Left ventricle myocardium inferior (tissue), 1 donor: Measurements from ENCODE around the gene OR52E1. TPM values are rescaled to one million over a fixed set of nuclear protein-coding genes. Genes with fewer than 3 reads are reported as not detected.

ENCODE experiments used
- DNase-seq: peaks from one replicate; pipeline ENCODE4 v3.0.0-alpha.2; 2020
- H3K27ac ChIP-seq: fragments of 200-600 bp; replicated peaks from 2 replicates; pipeline ENCODE4 v1.8.0; 2021
- H3K27me3 ChIP-seq: fragments of 200-600 bp; 2 replicates; pipeline ENCODE4 v1.8.0; 2021; ENCODE audit warnings: low read depth
- H3K36me3 ChIP-seq: fragments of 200-600 bp; 2 replicates; pipeline ENCODE4 v1.8.0; 2021
- H3K4me1 ChIP-seq: fragments of 200-600 bp; 2 replicates; pipeline ENCODE4 v1.8.0; 2021
- H3K4me3 ChIP-seq: fragments of 200-600 bp; 2 replicates; pipeline ENCODE4 v1.8.0; 2021; ENCODE audit warnings: mild to moderate bottlenecking, moderate library complexity
- H3K9me3 ChIP-seq: fragments of 200-600 bp; replicated peaks from 2 replicates; pipeline ENCODE4 v1.8.0; 2021
- intact Hi-C: fragments of 100-400 bp; cut with micrococcal nuclease; formaldehyde crosslinking; loops from one replicate; pipeline ENCODE4 v1.11.0; 2022
- long read RNA-seq: library from polyadenylated mRNA; unstranded; transcript quantifications from one replicate; pipeline ENCODE4 v2.0.0, GENCODE V29; 2021
- total RNA-seq: library from RNA; stranded (reverse); fragmentation: NEBNext Ultra II Directional; extraction: Animal tissue kit (Norgen Biotek cat#: 25700); gene quantifications from one replicate; pipeline ENCODE4 v1.2.1, GENCODE V29; 2021
- TF ChIP-seq, protein P1 (sequence below): fragments of 200-600 bp; IDR thresholded peaks from 2 replicates; pipeline ENCODE4 v1.8.0; 2021; ENCODE audit warnings: antibody characterized with exemption, mild to moderate bottlenecking, borderline replicate concordance
- donor health status: DM: no; HTN: yes; CAD: no; lungs with severe emphysema.

The OR52E1 gene
- total RNA-seq, result not detected
- long read RNA-seq, result 0 reads

DNA sequence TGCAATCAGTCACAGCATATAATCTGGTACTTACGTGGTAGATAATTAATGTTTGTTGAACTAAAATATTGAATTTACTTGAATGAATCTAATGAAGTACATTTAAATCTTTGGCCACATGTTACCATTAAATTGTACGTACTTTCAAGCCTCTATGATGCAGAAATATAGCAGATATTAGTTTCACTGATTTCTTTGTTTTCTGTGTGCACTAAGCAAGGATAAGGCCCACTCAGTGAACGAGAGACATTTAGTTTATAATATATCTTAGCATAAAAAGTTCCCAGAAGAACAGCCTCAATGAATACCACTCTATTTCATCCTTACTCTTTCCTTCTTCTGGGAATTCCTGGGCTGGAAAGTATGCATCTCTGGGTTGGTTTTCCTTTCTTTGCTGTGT, at the start of gene OR52E1:
Gene OR52E1 (plus strand): TSS at position 301 of the 400 bp plus-strand sequence.
- H3K27me3 ChIP-seq, result no peaks in the 10 kb centered on the region
- intact Hi-C loops, result no loop called here
- TF ChIP-seq, protein P1, sequence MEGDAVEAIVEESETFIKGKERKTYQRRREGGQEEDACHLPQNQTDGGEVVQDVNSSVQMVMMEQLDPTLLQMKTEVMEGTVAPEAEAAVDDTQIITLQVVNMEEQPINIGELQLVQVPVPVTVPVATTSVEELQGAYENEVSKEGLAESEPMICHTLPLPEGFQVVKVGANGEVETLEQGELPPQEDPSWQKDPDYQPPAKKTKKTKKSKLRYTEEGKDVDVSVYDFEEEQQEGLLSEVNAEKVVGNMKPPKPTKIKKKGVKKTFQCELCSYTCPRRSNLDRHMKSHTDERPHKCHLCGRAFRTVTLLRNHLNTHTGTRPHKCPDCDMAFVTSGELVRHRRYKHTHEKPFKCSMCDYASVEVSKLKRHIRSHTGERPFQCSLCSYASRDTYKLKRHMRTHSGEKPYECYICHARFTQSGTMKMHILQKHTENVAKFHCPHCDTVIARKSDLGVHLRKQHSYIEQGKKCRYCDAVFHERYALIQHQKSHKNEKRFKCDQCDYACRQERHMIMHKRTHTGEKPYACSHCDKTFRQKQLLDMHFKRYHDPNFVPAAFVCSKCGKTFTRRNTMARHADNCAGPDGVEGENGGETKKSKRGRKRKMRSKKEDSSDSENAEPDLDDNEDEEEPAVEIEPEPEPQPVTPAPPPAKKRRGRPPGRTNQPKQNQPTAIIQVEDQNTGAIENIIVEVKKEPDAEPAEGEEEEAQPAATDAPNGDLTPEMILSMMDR, result no peak

DNA sequence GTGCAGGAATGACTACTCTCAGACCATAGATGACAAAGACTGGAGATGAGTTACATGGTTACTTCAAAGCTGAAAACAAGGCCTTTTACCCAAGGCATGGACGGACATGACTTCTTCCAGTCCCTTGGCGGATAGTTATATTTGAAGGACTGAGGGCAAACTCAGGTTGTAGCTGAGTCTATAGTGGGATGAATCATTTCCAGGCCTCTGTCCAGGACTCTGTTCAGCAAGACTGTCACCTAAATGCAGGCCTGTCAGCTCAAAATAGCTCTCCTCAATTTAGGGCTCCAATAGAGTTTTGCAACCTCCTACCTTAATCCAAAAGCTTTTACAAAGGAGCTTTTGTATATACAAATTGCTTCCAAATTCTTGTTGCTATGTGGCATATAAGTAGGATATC, 47.4 kb upstream of the OR52E1 start:
- Histone ChIP-seq H3K36me3 (no peaks in the 10 kb centered on the region), H3K27me3 (no peaks in the 10 kb centered on the region), H3K4me1 (no peaks in the 10 kb centered on the region), H3K9me3 (peaks cover 18% of the 10 kb centered on the region), H3K27ac (peak overlapping the region; percentile 34), H3K4me3 (no peak overlapping the region)
- DNase-seq, result no peak
- intact Hi-C loops, result no loop called here
- TF ChIP-seq, protein P1, result no peak

More for the DNA sequence above, at the start of gene OR52E1:
- no peak for DNase-seq
- Histone ChIP-seq H3K4me3 (no peak within 1 kb of the TSS), H3K36me3 (no peaks in the 10 kb centered on the region), H3K27ac (no peak within 1 kb of the TSS), H3K4me1 (no peaks in the 10 kb centered on the region), H3K9me3 (no peaks in the 10 kb centered on the region)

DNA sequence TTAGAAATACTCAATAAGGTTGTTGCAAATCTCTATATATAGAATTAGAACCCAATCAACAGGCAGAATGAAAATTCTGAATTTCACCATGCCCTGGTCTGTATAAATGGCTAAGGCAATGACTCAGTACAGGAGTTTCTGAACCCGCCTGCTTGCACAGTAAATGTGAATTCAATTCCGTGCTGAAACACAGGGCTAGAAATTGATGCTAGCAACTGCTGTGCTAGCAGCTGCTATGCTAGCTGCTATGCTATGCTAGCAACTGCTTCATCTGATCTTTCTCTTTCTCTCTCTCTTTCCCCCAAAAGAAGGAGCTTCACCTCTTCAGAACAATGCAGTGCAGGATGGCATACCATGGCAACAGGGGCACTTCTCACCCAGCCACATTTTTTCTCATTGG, 32.7 kb upstream of the OR52E1 start:
- Histone ChIP-seq H3K36me3 (no peaks in the 10 kb centered on the region), H3K27me3 (no peaks in the 10 kb centered on the region), H3K4me1 (no peaks in the 10 kb centered on the region), H3K9me3 (peaks cover 5% of the 10 kb centered on the region), H3K27ac (no peak overlapping the region), H3K4me3 (no peak overlapping the region)
- intact Hi-C loops, result no loop called here
- DNase-seq, result no peak
- TF ChIP-seq, protein P1, result no peak

DNA sequence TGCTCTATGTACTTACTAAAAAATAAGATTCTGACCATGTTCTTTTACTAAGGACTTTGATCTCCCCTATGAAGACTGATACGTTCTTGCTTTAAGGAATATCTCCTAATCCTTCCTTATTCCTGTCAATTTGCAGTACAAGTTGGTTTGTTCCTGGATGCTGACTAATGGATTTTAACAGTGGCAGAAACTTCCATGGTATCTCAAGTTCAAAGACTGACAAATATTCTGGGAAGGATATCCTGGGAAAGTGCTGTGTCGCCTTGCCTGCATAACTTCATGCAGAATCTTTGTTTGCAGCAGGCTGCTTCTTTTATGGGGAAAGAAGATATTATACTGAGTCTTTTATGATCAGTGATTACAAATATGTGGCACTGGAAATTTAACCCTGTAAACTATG, 31.4 kb upstream of the OR52E1 start:
- TF ChIP-seq, protein P1, result no peak
- intact Hi-C loops, result no loop called here
- Histone ChIP-seq H3K27me3 (no peaks in the 10 kb centered on the region), H3K36me3 (no peaks in the 10 kb centered on the region), H3K9me3 (no peaks in the 10 kb centered on the region), H3K4me3 (no peak overlapping the region), H3K4me1 (no peaks in the 10 kb centered on the region), H3K27ac (no peak overlapping the region)
- no peak for DNase-seq

DNA sequence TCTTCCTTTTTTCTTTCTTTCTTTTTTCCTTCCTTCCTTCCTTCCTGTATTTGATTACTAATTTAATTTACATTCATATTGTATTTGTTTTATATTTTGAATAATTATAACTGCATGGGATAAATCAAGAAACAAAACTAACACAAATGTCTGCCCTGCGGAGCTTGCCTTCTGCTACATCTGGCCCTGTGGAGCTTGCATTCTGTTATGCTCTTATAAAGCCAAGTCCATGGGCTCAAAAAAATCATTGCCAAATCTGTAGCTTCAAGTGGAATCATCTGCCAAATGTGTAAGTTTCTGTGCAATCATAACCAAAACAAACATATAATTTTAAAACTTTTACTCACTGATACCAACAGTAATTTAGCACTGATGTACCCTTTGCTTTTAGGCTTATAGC, 31.0 kb upstream of the OR52E1 start:
- Histone ChIP-seq H3K4me1 (no peaks in the 10 kb centered on the region), H3K27me3 (no peaks in the 10 kb centered on the region), H3K4me3 (no peak overlapping the region), H3K9me3 (no peaks in the 10 kb centered on the region), H3K27ac (no peak overlapping the region), H3K36me3 (no peaks in the 10 kb centered on the region)
- intact Hi-C loops, result no loop called here
- no peak for DNase-seq
- TF ChIP-seq, protein P1, result no peak

DNA sequence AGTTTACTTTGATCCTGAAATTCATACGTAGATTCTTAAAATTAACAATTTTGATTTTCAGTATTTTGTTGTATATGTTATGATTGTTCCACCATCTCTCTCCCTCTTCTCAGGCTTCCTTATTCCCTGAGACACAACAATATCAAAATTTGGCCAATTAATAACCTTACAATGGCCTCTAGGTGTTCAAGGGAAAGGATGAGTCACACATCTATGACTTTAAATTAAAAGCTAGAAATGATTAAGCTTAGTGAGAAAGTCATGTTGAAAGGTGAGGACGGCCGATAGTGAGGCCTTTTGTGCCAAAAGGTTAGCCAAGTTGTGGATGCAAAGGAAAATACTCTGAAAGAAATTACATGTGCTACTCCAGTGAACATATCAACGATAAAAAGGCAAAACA, 28.5 kb upstream of the OR52E1 start:
- TF ChIP-seq, protein P1, result no peak
- Histone ChIP-seq H3K4me1 (no peaks in the 10 kb centered on the region), H3K27me3 (no peaks in the 10 kb centered on the region), H3K4me3 (no peak overlapping the region), H3K27ac (no peak overlapping the region), H3K9me3 (no peaks in the 10 kb centered on the region), H3K36me3 (no peaks in the 10 kb centered on the region)
- intact Hi-C loops, result no loop called here
- no peak for DNase-seq
